A549 (cell line): Measurements from ENCODE around the gene FUT8.

ENCODE experiments used
- CHD2 ChIP-seq: fragments of 150-350 bp; IDR thresholded peaks from 2 replicates; pipeline ENCODE4 v1.6.1; 2014; ENCODE audit warnings: low read length; ENCODE audit not compliant: partially characterized antibody
- HEYL ChIP-seq: fragments of 250-450 bp; sonication (Bioruptor Pico); IDR thresholded peaks from 2 replicates; pipeline ENCODE4 v1.8.0; 2021; ENCODE audit warnings: mild to moderate bottlenecking, moderate library complexity
- JUN ChIP-seq, 2 experiments: fragments of >200 bp; sonication (Bioruptor Twin); formaldehyde crosslinking; IDR thresholded peaks; 2 replicates in 1 of 2; 3 replicates in 1 of 2; pipeline ENCODE4 v1.6.1; 2016 to 2017
- KDM1A ChIP-seq: fragments of 200-600 bp; sonication (generic); IDR thresholded peaks from 2 replicates; pipeline ENCODE4 v1.6.1; 2016; ENCODE audit warnings: low read depth, mild to moderate bottlenecking
- MAZ ChIP-seq: fragments of 150-350 bp; IDR thresholded peaks from 2 replicates; pipeline ENCODE4 v1.6.1; 2014; ENCODE audit warnings: antibody characterized with exemption, low read depth, low read length, borderline replicate concordance
- PHF8 ChIP-seq: fragments of 200-600 bp; sonication (generic); IDR thresholded peaks from 2 replicates; pipeline ENCODE4 v1.6.1; 2016; ENCODE audit warnings: low read depth, mild to moderate bottlenecking, antibody characterized with exemption, moderate library complexity, borderline replicate concordance
- POLR2A ChIP-seq: IDR thresholded peaks from 2 replicates; pipeline ENCODE4 v1.6.1; 2012; ENCODE audit warnings: mild to moderate bottlenecking, low read length
- RARB ChIP-seq: fragments of 250-450 bp; sonication (Bioruptor Pico); IDR thresholded peaks from 2 replicates; pipeline ENCODE4 v1.8.0; 2021; ENCODE audit warnings: mild to moderate bottlenecking, moderate library complexity
- TF ChIP-seq, protein P1 (sequence below): fragments of >200 bp; sonication (Bioruptor Twin); formaldehyde crosslinking; IDR thresholded peaks from 3 replicates; pipeline ENCODE4 v1.5.1; 2016
- TF ChIP-seq, protein P2 (sequence below): fragments of 150-350 bp; IDR thresholded peaks from 2 replicates; pipeline ENCODE4 v1.6.1; 2014; ENCODE audit warnings: low read depth, mild to moderate bottlenecking, low read length
- TF ChIP-seq, protein P3 (sequence below): IDR thresholded peaks from 2 replicates; pipeline ENCODE4 v1.6.1; 2012
- TF ChIP-seq, protein P4 (sequence below): fragments of 250-450 bp; sonication (Bioruptor Pico); IDR thresholded peaks from 2 replicates; pipeline ENCODE4 v1.5.0; 2021; ENCODE audit warnings: mild to moderate bottlenecking, moderate library complexity, borderline replicate concordance
- TF ChIP-seq, protein P5 (sequence below): fragments of 450-650 bp; IDR thresholded peaks from 2 replicates; pipeline ENCODE4 v1.6.1; 2014; ENCODE audit warnings: antibody characterized with exemption

DNA sequence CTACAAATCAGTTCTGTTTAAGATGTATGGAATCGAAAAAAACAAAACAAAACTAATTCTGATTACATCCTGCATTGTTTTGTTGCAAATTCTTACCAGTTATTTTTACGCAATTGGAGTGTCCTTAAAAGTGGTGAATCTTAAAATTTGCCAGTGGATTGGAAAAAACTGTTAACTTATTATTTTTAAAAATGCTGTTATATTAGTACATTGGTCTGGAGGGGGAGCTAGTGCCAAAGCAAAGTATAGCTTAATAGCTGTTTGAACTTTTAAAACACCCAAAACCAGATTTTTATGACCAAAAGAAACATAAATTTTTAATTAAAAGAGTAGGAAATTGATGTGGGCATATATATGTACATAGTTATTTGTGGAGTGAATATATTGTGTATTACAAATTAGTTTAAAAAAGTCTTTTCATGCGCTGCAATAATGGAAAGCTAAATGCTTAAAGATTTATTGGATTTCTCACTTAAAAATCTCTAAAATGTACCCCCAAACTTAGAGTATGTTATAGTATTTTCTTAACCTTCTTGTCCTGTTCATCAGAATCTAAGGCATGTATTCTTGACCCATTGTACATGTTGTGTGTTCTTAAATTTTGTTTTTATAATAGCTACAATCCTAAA is 2.5 kb downstream of the FUT8 start:
- TF ChIP-seq, protein P1, sequence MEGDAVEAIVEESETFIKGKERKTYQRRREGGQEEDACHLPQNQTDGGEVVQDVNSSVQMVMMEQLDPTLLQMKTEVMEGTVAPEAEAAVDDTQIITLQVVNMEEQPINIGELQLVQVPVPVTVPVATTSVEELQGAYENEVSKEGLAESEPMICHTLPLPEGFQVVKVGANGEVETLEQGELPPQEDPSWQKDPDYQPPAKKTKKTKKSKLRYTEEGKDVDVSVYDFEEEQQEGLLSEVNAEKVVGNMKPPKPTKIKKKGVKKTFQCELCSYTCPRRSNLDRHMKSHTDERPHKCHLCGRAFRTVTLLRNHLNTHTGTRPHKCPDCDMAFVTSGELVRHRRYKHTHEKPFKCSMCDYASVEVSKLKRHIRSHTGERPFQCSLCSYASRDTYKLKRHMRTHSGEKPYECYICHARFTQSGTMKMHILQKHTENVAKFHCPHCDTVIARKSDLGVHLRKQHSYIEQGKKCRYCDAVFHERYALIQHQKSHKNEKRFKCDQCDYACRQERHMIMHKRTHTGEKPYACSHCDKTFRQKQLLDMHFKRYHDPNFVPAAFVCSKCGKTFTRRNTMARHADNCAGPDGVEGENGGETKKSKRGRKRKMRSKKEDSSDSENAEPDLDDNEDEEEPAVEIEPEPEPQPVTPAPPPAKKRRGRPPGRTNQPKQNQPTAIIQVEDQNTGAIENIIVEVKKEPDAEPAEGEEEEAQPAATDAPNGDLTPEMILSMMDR = peak; percentile 81
- TF ChIP-seq HEYL (CRISPR knock-in tag) (no peak), JUN (IDR thresholded peaks at IDR 0.05) (no peak), POLR2A (no peak), CHD2 (no peak), PHF8 (no peak), MAZ (no peak), RARB (CRISPR knock-in tag) (no peak), KDM1A (no peak)
- TF ChIP-seq, protein P2, sequence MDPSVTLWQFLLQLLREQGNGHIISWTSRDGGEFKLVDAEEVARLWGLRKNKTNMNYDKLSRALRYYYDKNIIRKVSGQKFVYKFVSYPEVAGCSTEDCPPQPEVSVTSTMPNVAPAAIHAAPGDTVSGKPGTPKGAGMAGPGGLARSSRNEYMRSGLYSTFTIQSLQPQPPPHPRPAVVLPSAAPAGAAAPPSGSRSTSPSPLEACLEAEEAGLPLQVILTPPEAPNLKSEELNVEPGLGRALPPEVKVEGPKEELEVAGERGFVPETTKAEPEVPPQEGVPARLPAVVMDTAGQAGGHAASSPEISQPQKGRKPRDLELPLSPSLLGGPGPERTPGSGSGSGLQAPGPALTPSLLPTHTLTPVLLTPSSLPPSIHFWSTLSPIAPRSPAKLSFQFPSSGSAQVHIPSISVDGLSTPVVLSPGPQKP = no peak
- TF ChIP-seq, protein P3, sequence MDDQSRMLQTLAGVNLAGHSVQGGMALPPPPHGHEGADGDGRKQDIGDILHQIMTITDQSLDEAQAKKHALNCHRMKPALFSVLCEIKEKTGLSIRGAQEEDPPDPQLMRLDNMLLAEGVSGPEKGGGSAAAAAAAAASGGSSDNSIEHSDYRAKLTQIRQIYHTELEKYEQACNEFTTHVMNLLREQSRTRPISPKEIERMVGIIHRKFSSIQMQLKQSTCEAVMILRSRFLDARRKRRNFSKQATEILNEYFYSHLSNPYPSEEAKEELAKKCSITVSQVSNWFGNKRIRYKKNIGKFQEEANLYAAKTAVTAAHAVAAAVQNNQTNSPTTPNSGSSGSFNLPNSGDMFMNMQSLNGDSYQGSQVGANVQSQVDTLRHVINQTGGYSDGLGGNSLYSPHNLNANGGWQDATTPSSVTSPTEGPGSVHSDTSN = no peak
- TF ChIP-seq, protein P4, sequence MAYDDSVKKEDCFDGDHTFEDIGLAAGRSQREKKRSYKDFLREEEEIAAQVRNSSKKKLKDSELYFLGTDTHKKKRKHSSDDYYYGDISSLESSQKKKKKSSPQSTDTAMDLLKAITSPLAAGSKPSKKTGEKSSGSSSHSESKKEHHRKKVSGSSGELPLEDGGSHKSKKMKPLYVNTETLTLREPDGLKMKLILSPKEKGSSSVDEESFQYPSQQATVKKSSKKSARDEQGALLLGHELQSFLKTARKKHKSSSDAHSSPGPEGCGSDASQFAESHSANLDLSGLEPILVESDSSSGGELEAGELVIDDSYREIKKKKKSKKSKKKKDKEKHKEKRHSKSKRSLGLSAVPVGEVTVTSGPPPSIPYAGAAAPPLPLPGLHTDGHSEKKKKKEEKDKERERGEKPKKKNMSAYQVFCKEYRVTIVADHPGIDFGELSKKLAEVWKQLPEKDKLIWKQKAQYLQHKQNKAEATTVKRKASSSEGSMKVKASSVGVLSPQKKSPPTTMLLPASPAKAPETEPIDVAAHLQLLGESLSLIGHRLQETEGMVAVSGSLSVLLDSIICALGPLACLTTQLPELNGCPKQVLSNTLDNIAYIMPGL (CRISPR knock-in tag) = no peak
- TF ChIP-seq, protein P5, sequence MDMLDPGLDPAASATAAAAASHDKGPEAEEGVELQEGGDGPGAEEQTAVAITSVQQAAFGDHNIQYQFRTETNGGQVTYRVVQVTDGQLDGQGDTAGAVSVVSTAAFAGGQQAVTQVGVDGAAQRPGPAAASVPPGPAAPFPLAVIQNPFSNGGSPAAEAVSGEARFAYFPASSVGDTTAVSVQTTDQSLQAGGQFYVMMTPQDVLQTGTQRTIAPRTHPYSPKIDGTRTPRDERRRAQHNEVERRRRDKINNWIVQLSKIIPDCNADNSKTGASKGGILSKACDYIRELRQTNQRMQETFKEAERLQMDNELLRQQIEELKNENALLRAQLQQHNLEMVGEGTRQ = no peak
